OCI-LY7 (cell line): ENCODE measurements around the gene SLC6A19.

Source experiments
- EZH2phosphoT487 ChIP-seq: fragments of 200-600 bp; sonication (generic); IDR thresholded peaks from 2 replicates; pipeline ENCODE4 v1.6.1; 2018; ENCODE audit warnings: low read depth, borderline replicate concordance, mild to moderate bottlenecking, mixed run types, antibody characterized with exemption, low read length, moderate library complexity, mixed read lengths
- TF ChIP-seq, protein P1 (sequence below): fragments of 200-600 bp; sonication (generic); conservative IDR thresholded peaks from 2 replicates; pipeline ENCODE4 v1.5.1; 2014; ENCODE audit warnings: mild to moderate bottlenecking, antibody characterized with exemption, low read length, moderate library complexity, mixed read lengths

- TF ChIP-seq, protein P1, sequence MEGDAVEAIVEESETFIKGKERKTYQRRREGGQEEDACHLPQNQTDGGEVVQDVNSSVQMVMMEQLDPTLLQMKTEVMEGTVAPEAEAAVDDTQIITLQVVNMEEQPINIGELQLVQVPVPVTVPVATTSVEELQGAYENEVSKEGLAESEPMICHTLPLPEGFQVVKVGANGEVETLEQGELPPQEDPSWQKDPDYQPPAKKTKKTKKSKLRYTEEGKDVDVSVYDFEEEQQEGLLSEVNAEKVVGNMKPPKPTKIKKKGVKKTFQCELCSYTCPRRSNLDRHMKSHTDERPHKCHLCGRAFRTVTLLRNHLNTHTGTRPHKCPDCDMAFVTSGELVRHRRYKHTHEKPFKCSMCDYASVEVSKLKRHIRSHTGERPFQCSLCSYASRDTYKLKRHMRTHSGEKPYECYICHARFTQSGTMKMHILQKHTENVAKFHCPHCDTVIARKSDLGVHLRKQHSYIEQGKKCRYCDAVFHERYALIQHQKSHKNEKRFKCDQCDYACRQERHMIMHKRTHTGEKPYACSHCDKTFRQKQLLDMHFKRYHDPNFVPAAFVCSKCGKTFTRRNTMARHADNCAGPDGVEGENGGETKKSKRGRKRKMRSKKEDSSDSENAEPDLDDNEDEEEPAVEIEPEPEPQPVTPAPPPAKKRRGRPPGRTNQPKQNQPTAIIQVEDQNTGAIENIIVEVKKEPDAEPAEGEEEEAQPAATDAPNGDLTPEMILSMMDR, result no peak
- no peak for TF ChIP-seq EZH2phosphoT487
These were observed 22.6 kb upstream of the SLC6A19 start for GRCh38 chr5:1178529-1179382.
